H9 (cell line): ENCODE results near the gene KCTD17. TPM values are rescaled to one million over a fixed set of nuclear protein-coding genes. Genes with fewer than 3 reads are reported as not detected.

Experiments
- DNase-seq: peaks from one replicate; pipeline ENCODE4 v3.0.0-alpha.2; 2017
- H2AFZ ChIP-seq: one replicate; pipeline ENCODE4 v1.6.1; 2013; ENCODE audit warnings: mild to moderate bottlenecking, low read length, control low read depth, moderate library complexity
- H2AK5ac ChIP-seq: 2 replicates; pipeline ENCODE4 v1.6.1; 2013; ENCODE audit warnings: low read length, control low read depth, mixed read lengths; ENCODE audit not compliant: insufficient read length
- H2BK120ac ChIP-seq: one replicate; pipeline ENCODE4 v1.6.1; 2013; ENCODE audit warnings: low read depth, mild to moderate bottlenecking, low read length, control low read depth, inconsistent platforms; ENCODE audit not compliant: poor library complexity, severe bottlenecking
- H2BK12ac ChIP-seq: 2 replicates; pipeline ENCODE4 v1.6.1; 2013; ENCODE audit warnings: low read length, control low read depth, mixed read lengths, low read depth; ENCODE audit not compliant: insufficient read length
- H2BK15ac ChIP-seq: 2 replicates; pipeline ENCODE4 v1.6.1; 2013; ENCODE audit warnings: low read depth, low read length, control low read depth
- H2BK20ac ChIP-seq: one replicate; pipeline ENCODE4 v1.6.1; 2013; ENCODE audit warnings: low read depth, mild to moderate bottlenecking, low read length, control low read depth, inconsistent platforms; ENCODE audit not compliant: poor library complexity, severe bottlenecking
- H2BK5ac ChIP-seq: 2 replicates; pipeline ENCODE4 v1.6.1; 2013; ENCODE audit warnings: low read length, control low read depth, mixed read lengths; ENCODE audit not compliant: insufficient read length
- H3K14ac ChIP-seq: 2 replicates; pipeline ENCODE4 v1.6.1; 2013; ENCODE audit warnings: low read length, control low read depth; ENCODE audit not compliant: insufficient read depth
- H3K18ac ChIP-seq: 2 replicates; pipeline ENCODE4 v1.6.1; 2013; ENCODE audit warnings: low read depth, mild to moderate bottlenecking, mixed read lengths, low read length, control low read depth; ENCODE audit not compliant: insufficient read length
- H3K23ac ChIP-seq: 2 replicates; pipeline ENCODE4 v1.6.1; 2013; ENCODE audit warnings: low read length, control low read depth, mixed read lengths, low read depth; ENCODE audit not compliant: insufficient read length
- H3K23me2 ChIP-seq: 2 replicates; pipeline ENCODE4 v1.6.1; 2013; ENCODE audit warnings: low read depth, mild to moderate bottlenecking, mixed read lengths, low read length, control low read depth; ENCODE audit not compliant: insufficient read length, poor library complexity, severe bottlenecking
- H3K27ac ChIP-seq: 2 replicates; pipeline ENCODE4 v1.5.1; 2013; ENCODE audit warnings: low read length, control low read depth, mixed read lengths, low read depth; ENCODE audit not compliant: insufficient read length
- H3K27me3 ChIP-seq: 2 replicates; pipeline ENCODE4 v1.6.1; 2013; ENCODE audit warnings: low read length, control low read depth, inconsistent platforms; ENCODE audit not compliant: insufficient read depth
- H3K4ac ChIP-seq: 2 replicates; pipeline ENCODE4 v1.6.1; 2013; ENCODE audit warnings: low read depth, mild to moderate bottlenecking, control low read depth, inconsistent platforms, low read length, moderate library complexity
- H3K4me1 ChIP-seq: 2 replicates; pipeline ENCODE4 v1.6.1; 2013; ENCODE audit warnings: low read length, control low read depth, inconsistent platforms; ENCODE audit not compliant: insufficient read depth
- H3K4me2 ChIP-seq: 2 replicates; pipeline ENCODE4 v1.6.1; 2013; ENCODE audit warnings: low read length, control low read depth, mixed read lengths; ENCODE audit not compliant: insufficient read length, insufficient read depth
- H3K56ac ChIP-seq: 2 replicates; pipeline ENCODE4 v1.6.1; 2013; ENCODE audit warnings: low read depth, mild to moderate bottlenecking, mixed read lengths, low read length, control low read depth; ENCODE audit not compliant: insufficient read length
- H3K79me1 ChIP-seq: 2 replicates; pipeline ENCODE4 v1.6.1; 2013; ENCODE audit warnings: low read depth, mild to moderate bottlenecking, moderate library complexity, low read length, control low read depth, inconsistent platforms; ENCODE audit not compliant: insufficient read depth, poor library complexity, severe bottlenecking
- H3K79me2 ChIP-seq: 2 replicates; pipeline ENCODE4 v1.6.1; 2013; ENCODE audit warnings: low read length, control low read depth, inconsistent platforms; ENCODE audit not compliant: insufficient read depth
- H3K9ac ChIP-seq: 2 replicates; pipeline ENCODE4 v1.6.1; 2013; ENCODE audit warnings: low read length, control low read depth, mixed read lengths; ENCODE audit not compliant: insufficient read length; ENCODE audit errors: extremely low read depth
- H3K9me3 ChIP-seq: one replicate; pipeline ENCODE4 v1.6.1; 2013; ENCODE audit warnings: low read depth, low read length, inconsistent platforms; ENCODE audit not compliant: control insufficient read depth
- H3T11ph ChIP-seq: one replicate; pipeline ENCODE4 v1.6.1; 2013; ENCODE audit warnings: mild to moderate bottlenecking, low read length, control low read depth, inconsistent platforms
- H4K20me1 ChIP-seq: one replicate; pipeline ENCODE4 v1.6.1; 2013; ENCODE audit not compliant: control insufficient read depth, insufficient read length, insufficient read depth
- H4K5ac ChIP-seq: 2 replicates; pipeline ENCODE4 v1.6.1; 2013; ENCODE audit warnings: low read depth, mild to moderate bottlenecking, mixed read lengths, low read length, control low read depth; ENCODE audit not compliant: insufficient read length
- H4K8ac ChIP-seq: replicated peaks from 2 replicates; pipeline ENCODE4 v1.6.1; 2013; ENCODE audit warnings: low read length, control low read depth, mixed read lengths, low read depth; ENCODE audit not compliant: insufficient read length
- H4K91ac ChIP-seq: 2 replicates; pipeline ENCODE4 v1.6.1; 2013; ENCODE audit warnings: low read depth, mild to moderate bottlenecking, moderate library complexity, mixed read lengths, low read length, control low read depth; ENCODE audit not compliant: insufficient read length
- H3K27ac Mint-ChIP-seq, 3 experiments: 2 replicates in 2 of 3; 3 replicates in 1 of 3; pipeline ENCODE4 v1.8.0; 2020 to 2021; ENCODE audit warnings: mixed read lengths in 3 of 3, mild to moderate bottlenecking in 1 of 3, moderate library complexity in 1 of 3
- H3K27me3 Mint-ChIP-seq: 2 replicates; pipeline ENCODE4 v1.8.0; 2021; ENCODE audit warnings: low read depth, mild to moderate bottlenecking, moderate library complexity, mixed read lengths
- H3K36me3 Mint-ChIP-seq, 3 experiments: 2 replicates in 2 of 3; 3 replicates in 1 of 3; pipeline ENCODE4 v1.8.0; 2020 to 2021; ENCODE audit warnings: low read depth in 3 of 3, mixed read lengths in 3 of 3; ENCODE audit not compliant: insufficient read depth in 1 of 3
- H3K4me1 Mint-ChIP-seq, 2 experiments: 2 replicates each; pipeline ENCODE4 v1.8.0; 2020; ENCODE audit warnings: mixed read lengths in 2 of 2
- H3K4me3 Mint-ChIP-seq, 2 experiments: 2 replicates in 1 of 2; 3 replicates in 1 of 2; pipeline ENCODE4 v1.8.0; 2020 to 2021; ENCODE audit warnings: mild to moderate bottlenecking in 2 of 2, mixed read lengths in 2 of 2, moderate library complexity in 1 of 2
- H3K9me3 Mint-ChIP-seq, 2 experiments: 2 replicates in 1 of 2; 3 replicates in 1 of 2; pipeline ENCODE4 v1.8.0; 2020; ENCODE audit warnings: mild to moderate bottlenecking in 2 of 2, mixed read lengths in 2 of 2, moderate library complexity in 1 of 2
- WGBS: extraction: QIAGEN DNeasy Blood & Tissue Kit; methylation state at CpG from one replicate; pipeline ENCODE4 v1.1.7; 2013; ENCODE audit warnings: missing lambda C conversion rate, low lambda C conversion rate, mixed read lengths; ENCODE audit not compliant: insufficient read length; ENCODE audit errors: extremely low coverage; 5-methylcytosine and 5-hydroxymethylcytosine counted together
- total RNA-seq: library from RNA; stranded (reverse); gene quantifications from 2 replicates; pipeline ENCODE4 v1.2.1, GENCODE V29; 2021
- TF ChIP-seq, protein P1 (sequence below): fragments of 200-600 bp; sonication (generic); conservative IDR thresholded peaks from 3 replicates; pipeline ENCODE4 v1.8.0; 2021; ENCODE audit warnings: antibody characterized with exemption, mild to moderate bottlenecking

KCTD17 gene
- total RNA-seq, 1 experiment from 2014 or later = 34.1 TPM

DNA sequence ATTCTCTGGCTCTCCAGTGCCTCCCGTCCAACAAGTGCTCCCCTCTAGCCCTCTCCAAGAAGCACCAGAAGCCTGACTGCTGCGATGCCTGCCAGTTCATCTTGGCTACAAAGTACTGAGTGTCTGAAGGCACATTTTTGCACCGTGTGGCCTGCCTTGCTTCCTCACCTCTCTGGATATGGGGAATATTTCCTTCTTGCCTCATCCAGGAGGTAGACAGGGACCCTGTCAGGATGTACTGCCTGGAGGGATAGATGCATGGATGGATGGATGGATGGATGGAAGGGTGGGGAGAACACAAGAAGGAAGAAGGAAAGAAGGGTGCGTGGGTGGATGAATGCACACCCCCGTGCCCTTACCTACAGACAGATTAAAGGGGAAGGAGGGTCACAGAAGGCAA lies 27.6 kb downstream of the KCTD17 start:
- Histone ChIP-seq H3K9me3 (no peaks in the 10 kb centered on the region), H2AK5ac (no peak overlapping the region), H4K8ac (no peak overlapping the region), H2BK120ac (no peak overlapping the region), H3K79me2 (no peaks in the 10 kb centered on the region), H3K9ac (no peak overlapping the region), H3K27me3 (no peaks in the 10 kb centered on the region; the same call in 1 of the 2 replicates), H4K20me1 (no peaks in the 10 kb centered on the region), H3K23me2 (no peaks in the 10 kb centered on the region), H2BK15ac (no peak overlapping the region), H3K56ac (no peak overlapping the region), H3K4me1 (no peaks in the 10 kb centered on the region; the same call in 1 of the 2 replicates), H3K27ac (no peak overlapping the region), H2BK20ac (no peak overlapping the region), H3K4ac (no peak overlapping the region), H3K4me2 (no peak overlapping the region), H4K5ac (no peak overlapping the region), H2BK5ac (no peak overlapping the region), H3T11ph (no peak overlapping the region), H2BK12ac (no peak overlapping the region), H3K18ac (no peak overlapping the region), H4K91ac (no peak overlapping the region), H3K79me1 (no peaks in the 10 kb centered on the region), H2AFZ (no peak overlapping the region), H3K14ac (no peak overlapping the region), H3K23ac (no peak overlapping the region)
- no peak for DNase-seq
- no peaks in the 10 kb centered on the region for H3K36me3 Mint-ChIP-seq
- TF ChIP-seq, protein P1, sequence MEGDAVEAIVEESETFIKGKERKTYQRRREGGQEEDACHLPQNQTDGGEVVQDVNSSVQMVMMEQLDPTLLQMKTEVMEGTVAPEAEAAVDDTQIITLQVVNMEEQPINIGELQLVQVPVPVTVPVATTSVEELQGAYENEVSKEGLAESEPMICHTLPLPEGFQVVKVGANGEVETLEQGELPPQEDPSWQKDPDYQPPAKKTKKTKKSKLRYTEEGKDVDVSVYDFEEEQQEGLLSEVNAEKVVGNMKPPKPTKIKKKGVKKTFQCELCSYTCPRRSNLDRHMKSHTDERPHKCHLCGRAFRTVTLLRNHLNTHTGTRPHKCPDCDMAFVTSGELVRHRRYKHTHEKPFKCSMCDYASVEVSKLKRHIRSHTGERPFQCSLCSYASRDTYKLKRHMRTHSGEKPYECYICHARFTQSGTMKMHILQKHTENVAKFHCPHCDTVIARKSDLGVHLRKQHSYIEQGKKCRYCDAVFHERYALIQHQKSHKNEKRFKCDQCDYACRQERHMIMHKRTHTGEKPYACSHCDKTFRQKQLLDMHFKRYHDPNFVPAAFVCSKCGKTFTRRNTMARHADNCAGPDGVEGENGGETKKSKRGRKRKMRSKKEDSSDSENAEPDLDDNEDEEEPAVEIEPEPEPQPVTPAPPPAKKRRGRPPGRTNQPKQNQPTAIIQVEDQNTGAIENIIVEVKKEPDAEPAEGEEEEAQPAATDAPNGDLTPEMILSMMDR = no peak
- H3K9me3 Mint-ChIP-seq = no peaks in the 10 kb centered on the region
- WGBS = no CpG with 5 or more reads among the region's 5 CpGs
- H3K27me3 Mint-ChIP-seq = peaks cover 55% of the 10 kb centered on the region
- H3K27ac Mint-ChIP-seq = no peak overlapping the region
- peaks cover 10% of the 10 kb centered on the region in 2 experiments; a peak in 3 of 4 replicates for H3K4me1 Mint-ChIP-seq
- H3K4me3 Mint-ChIP-seq = no peak overlapping the region
